H54 (cell line): ENCODE results near the gene EPGN.

Source experiments
- DNase-seq: peaks from one replicate; pipeline ENCODE4 v3.0.0; 2011; ENCODE audit warnings: low spot score, mixed read lengths; ENCODE audit not compliant: insufficient read length
- FAIRE-seq: peaks from 3 replicates; lab custom pipeline; 2011; peaks lifted over from hg19 to GRCh38; lab: Jason Lieb, UNC
- POLR2A ChIP-seq: IDR thresholded peaks from 2 replicates; pipeline ENCODE4 v1.6.1; 2011; ENCODE audit warnings: low read depth, mild to moderate bottlenecking, low read length

The EPGN gene

GRCh38 chr4:74291471-74291870 is 16.8 kb upstream of the EPGN start:
- DNase-seq: no peak
- no peak for TF ChIP-seq POLR2A
- no peak for FAIRE-seq

GRCh38 chr4:74292111-74292870 is 16.0 kb upstream of the EPGN start:
- DNase-seq (no peak), FAIRE-seq (no peak)
- TF ChIP-seq POLR2A: no peak

- FAIRE-seq (no peak), DNase-seq (no peak)
- no peak for TF ChIP-seq POLR2A
Measured at GRCh38 chr4:74293558-74293957, 14.7 kb upstream of the EPGN start.

- no peak for FAIRE-seq
- DNase-seq: no peak
- TF ChIP-seq POLR2A: no peak
Measured at GRCh38 chr4:74294681-74295080, 13.6 kb upstream of the EPGN start.

- TF ChIP-seq POLR2A: no peak
- no peak for FAIRE-seq
- DNase-seq: no peak
Measured at GRCh38 chr4:74297539-74297938, 10.7 kb upstream of the EPGN start.

- FAIRE-seq (no peak), DNase-seq (no peak)
- no peak for TF ChIP-seq POLR2A
Measured at GRCh38 chr4:74304095-74304625, 4.1 kb upstream of the EPGN start.

GRCh38 chr4:74305000-74305399 is 3.3 kb upstream of the EPGN start:
- DNase-seq: no peak
- FAIRE-seq: no peak
- no peak for TF ChIP-seq POLR2A

- DNase-seq (no peak), FAIRE-seq (no peak)
- no peak for TF ChIP-seq POLR2A
Measured at GRCh38 chr4:74307170-74307569, 1.1 kb upstream of the EPGN start.

GRCh38 chr4:74309223-74309622 is 953 bp downstream of the EPGN start:
- no peak for TF ChIP-seq POLR2A
- FAIRE-seq (no peak), DNase-seq (no peak)

- FAIRE-seq (no peak), DNase-seq (no peak)
- TF ChIP-seq POLR2A: no peak
Measured at GRCh38 chr4:74311696-74312313, 3.5 kb downstream of the EPGN start.

GRCh38 chr4:74314329-74314728 is 6.1 kb downstream of the EPGN start:
- no peak for FAIRE-seq
- no peak for DNase-seq
- TF ChIP-seq POLR2A: no peak

- FAIRE-seq (no peak), DNase-seq (no peak)
- no peak for TF ChIP-seq POLR2A
Measured at GRCh38 chr4:74314944-74315343, 6.7 kb downstream of the EPGN start.

- no peak for TF ChIP-seq POLR2A
- FAIRE-seq: no peak
- no peak for DNase-seq
Measured at GRCh38 chr4:74315376-74315775, 7.1 kb downstream of the EPGN start.

GRCh38 chr4:74316397-74316796 is 8.1 kb downstream of the EPGN start:
- no peak for FAIRE-seq
- no peak for DNase-seq
- TF ChIP-seq POLR2A: no peak
